Fibroblast of mammary gland (primary cell): Measurements from ENCODE around the gene NOTCH1.

ENCODE experiments used
- DNase-seq: peaks from one replicate; pipeline ENCODE4 v3.0.0-alpha.2; 2010; ENCODE audit warnings: low read depth
- H3K4me3 ChIP-seq: 2 replicates; pipeline ENCODE4 v1.5.1; 2011; ENCODE audit warnings: low read depth, mild to moderate bottlenecking, low read length, moderate library complexity; ENCODE audit not compliant: control insufficient read depth
- CTCF ChIP-seq: conservative IDR thresholded peaks from 2 replicates; pipeline ENCODE4 v1.5.1; 2011; ENCODE audit warnings: low read depth, low read length, inconsistent platforms; ENCODE audit not compliant: control insufficient read depth, insufficient read depth

Gene NOTCH1

GRCh38 chr9:136532799-136533774 is 12.8 kb downstream of the NOTCH1 start:
- DNase-seq: no peak
- no peak overlapping the region for H3K4me3 ChIP-seq

GRCh38 chr9:136531904-136532798 is 13.7 kb downstream of the NOTCH1 start:
- TF ChIP-seq CTCF: no peak
- H3K4me3 ChIP-seq: no peak overlapping the region
- no peak for DNase-seq

More at GRCh38 chr9:136532799-136533774, 12.8 kb downstream of the NOTCH1 start:
- no peak for TF ChIP-seq CTCF

GRCh38 chr9:136531186-136531903 is 14.5 kb downstream of the NOTCH1 start:
- H3K4me3 ChIP-seq: no peak overlapping the region
- no peak for DNase-seq
- no peak for TF ChIP-seq CTCF

GRCh38 chr9:136530461-136531089 is 15.3 kb downstream of the NOTCH1 start:
- no peak for TF ChIP-seq CTCF
- no peak for DNase-seq
- H3K4me3 ChIP-seq: no peak overlapping the region

GRCh38 chr9:136529516-136530460 is 16.1 kb downstream of the NOTCH1 start:
- no peak for TF ChIP-seq CTCF
- no peak overlapping the region for H3K4me3 ChIP-seq
- DNase-seq: no peak
